OCI-LY1 (cell line): Measurements from ENCODE around the gene TNS1.

Experiments used
- CTCF ChIP-seq: fragments of 200-600 bp; sonication (generic), shearing (Covaris generic); IDR thresholded peaks from 2 replicates; pipeline ENCODE4 v1.5.1; 2017; ENCODE audit warnings: mild to moderate bottlenecking, antibody characterized with exemption, low read length, moderate library complexity, mixed read lengths
- EZH2 ChIP-seq: fragments of 200-600 bp; sonication (generic), shearing (Covaris generic); IDR thresholded peaks from 2 replicates; pipeline ENCODE4 v1.8.0; 2017; ENCODE audit warnings: borderline replicate concordance, mixed run types, mild to moderate bottlenecking, antibody characterized with exemption, low read length, moderate library complexity, mixed read lengths

- TF ChIP-seq CTCF (no peak), EZH2 (no peak)
Measured at GRCh38 chr2:217751192-217751591, 251.6 kb downstream of the TNS1 start.
